ENCODE data around the gene ALDH3B1.

Gene ALDH3B1

GRCh38 chr11:68003846-68004550 lies 6.1 kb upstream of the ALDH3B1 start, which contains the start of gene UNC93B1:
TSS of gene UNC93B1 (minus strand) at chr11:68004097. CDS start at chr11:68004043, 54 bp downstream.
- Histone ChIP-seq H3K27ac (no peak within 1 kb of the TSS), H3K36me3 (ENCODE audit: control insufficient read depth, insufficient read depth, low read length) (no peaks in the 10 kb centered on the region), H2AFZ (peak within 1 kb of the TSS; percentile 75), H3K9ac (no peak within 1 kb of the TSS), H3K4me3 (ENCODE audit: low read depth, low read length) (peak within 1 kb of the TSS; percentile 51), H3K79me2 (no peaks in the 10 kb centered on the region), H3K4me2 (ENCODE audit: low read length) (peak within 1 kb of the TSS; percentile 59), H3K27me3 (ENCODE audit: control insufficient read depth, insufficient read depth, low read length) (no peaks in the 10 kb centered on the region), H3K4me1 (no peaks in the 10 kb centered on the region), H3K9me3 (ENCODE audit: control insufficient read depth, low read length) (no peaks in the 10 kb centered on the region)
- no peak for TF ChIP-seq CTCF (IDR thresholded peaks at IDR 0.05)

GRCh38 chr11:68004551-68005335 lies 5.4 kb upstream of the ALDH3B1 start:
- no peak overlapping the region for H3K4me3 ChIP-seq (ENCODE audit: low read depth, low read length)
- no peak overlapping the region for H3K27ac ChIP-seq

DNA sequence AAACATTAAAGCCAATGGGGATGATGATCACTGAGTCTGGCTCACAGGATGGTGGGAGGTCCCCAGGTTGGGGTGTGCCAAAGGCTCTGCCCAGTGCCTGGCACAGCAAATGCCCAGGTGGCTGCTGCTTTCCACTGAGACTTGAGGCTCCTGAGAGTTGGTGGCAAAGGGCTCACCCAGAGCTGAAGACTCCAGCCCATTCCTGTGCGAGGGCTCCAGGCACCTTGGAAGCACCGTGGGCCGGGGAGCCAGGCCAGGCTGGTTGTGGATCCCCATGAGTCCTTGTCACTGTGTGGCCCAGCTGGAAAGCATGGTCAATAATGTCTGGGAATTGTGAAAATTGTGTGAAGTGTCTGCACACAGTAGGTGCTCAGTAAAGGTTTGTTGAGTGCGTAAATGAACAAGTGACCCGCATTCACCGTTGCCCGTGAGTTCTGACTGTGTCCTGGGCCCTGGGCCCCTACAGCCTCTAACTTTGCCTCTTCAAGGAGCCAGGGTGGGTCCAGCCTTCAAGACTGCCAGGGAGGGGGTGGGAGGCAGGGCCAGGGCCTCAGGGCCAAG lies 3.4 kb upstream of the ALDH3B1 start:
- H3K9me3 ChIP-seq (ENCODE audit: control insufficient read depth, low read length) = no peaks in the 10 kb centered on the region
- no peak overlapping the region for H3K9ac ChIP-seq
- H3K27ac ChIP-seq = no peak overlapping the region
- H3K4me2 ChIP-seq (ENCODE audit: low read length) = no peak overlapping the region
- H2AFZ ChIP-seq = no peak overlapping the region
- no peak for TF ChIP-seq CTCF (IDR thresholded peaks at IDR 0.05)
- H3K79me2 ChIP-seq = no peaks in the 10 kb centered on the region
- H3K4me1 ChIP-seq = no peaks in the 10 kb centered on the region
- H3K4me3 ChIP-seq (ENCODE audit: low read depth, low read length) = no peak overlapping the region
- no peaks in the 10 kb centered on the region for H3K36me3 ChIP-seq (ENCODE audit: control insufficient read depth, insufficient read depth, low read length)
- no peaks in the 10 kb centered on the region for H3K27me3 ChIP-seq (ENCODE audit: control insufficient read depth, insufficient read depth, low read length)

More at GRCh38 chr11:68004551-68005335, 5.4 kb upstream of the ALDH3B1 start:
- H3K36me3 ChIP-seq (ENCODE audit: control insufficient read depth, insufficient read depth, low read length) = no peaks in the 10 kb centered on the region
- H3K9me3 ChIP-seq (ENCODE audit: control insufficient read depth, low read length) = no peaks in the 10 kb centered on the region
- no peak overlapping the region for H2AFZ ChIP-seq
- no peaks in the 10 kb centered on the region for H3K4me1 ChIP-seq
- H3K4me2 ChIP-seq (ENCODE audit: low read length) = peak overlapping the region; percentile 37
- H3K79me2 ChIP-seq = no peaks in the 10 kb centered on the region
- no peak overlapping the region for H3K9ac ChIP-seq
- H3K27me3 ChIP-seq (ENCODE audit: control insufficient read depth, insufficient read depth, low read length) = no peaks in the 10 kb centered on the region
- no peak for TF ChIP-seq CTCF (IDR thresholded peaks at IDR 0.05)

DNA sequence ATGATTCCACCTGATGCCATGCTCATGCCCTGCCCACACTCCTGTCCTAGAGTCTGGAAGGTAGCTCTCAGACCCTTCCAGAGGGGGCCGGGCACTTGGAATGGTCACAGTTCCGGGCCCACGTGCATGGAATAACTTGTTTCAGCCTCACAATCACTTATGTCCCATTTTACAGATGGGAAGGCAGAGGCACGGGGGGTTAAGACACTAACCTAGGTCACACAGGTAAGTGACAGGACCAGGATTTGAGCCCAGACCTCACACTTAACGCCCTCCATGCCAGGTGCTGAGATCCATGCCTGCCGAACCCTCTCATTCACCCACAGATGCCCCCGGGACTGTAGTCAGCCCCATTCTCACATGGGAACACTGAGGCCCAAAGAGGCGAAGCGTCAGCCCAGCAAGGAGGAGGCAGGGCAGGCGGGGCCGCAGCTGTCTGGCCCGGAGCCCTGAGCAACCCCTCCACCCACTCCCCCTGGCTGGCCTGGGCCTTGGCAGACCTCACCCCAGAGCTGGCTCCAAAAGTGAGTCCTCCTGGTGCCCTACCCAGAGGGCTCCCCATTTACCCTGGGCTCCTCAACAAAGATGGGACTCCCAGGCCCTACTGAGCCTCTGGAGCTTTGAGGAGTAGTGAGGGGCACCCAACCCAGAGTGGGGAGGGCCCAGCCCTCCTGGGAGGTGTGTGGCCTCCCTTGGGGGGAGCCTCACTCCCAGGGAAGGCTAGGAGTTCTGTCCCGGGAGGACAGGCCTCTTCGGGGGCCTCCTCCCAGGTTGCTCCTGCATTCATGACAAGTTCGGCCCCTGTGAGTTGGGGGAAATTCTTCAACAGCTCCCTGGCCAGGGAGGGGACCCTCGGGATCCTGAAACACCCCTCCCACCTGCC lies 2.4 kb upstream of the ALDH3B1 start:
- H3K27ac ChIP-seq = no peak overlapping the region
- no peaks in the 10 kb centered on the region for H3K9me3 ChIP-seq (ENCODE audit: control insufficient read depth, low read length)
- H3K4me3 ChIP-seq (ENCODE audit: low read depth, low read length) = no peak overlapping the region
- H3K4me1 ChIP-seq = no peaks in the 10 kb centered on the region
- no peak for TF ChIP-seq CTCF (IDR thresholded peaks at IDR 0.05)
- H3K79me2 ChIP-seq = no peaks in the 10 kb centered on the region
- no peaks in the 10 kb centered on the region for H3K27me3 ChIP-seq (ENCODE audit: control insufficient read depth, insufficient read depth, low read length)
- no peaks in the 10 kb centered on the region for H3K36me3 ChIP-seq (ENCODE audit: control insufficient read depth, insufficient read depth, low read length)
- no peak overlapping the region for H3K9ac ChIP-seq
- no peak overlapping the region for H3K4me2 ChIP-seq (ENCODE audit: low read length)
- no peak overlapping the region for H2AFZ ChIP-seq
